HL-60 (cell line): ENCODE data around the gene KANSL1.

Experiments
- GABPA ChIP-seq: IDR thresholded peaks from 2 replicates; pipeline ENCODE4 v1.6.1; 2012; ENCODE audit warnings: low read depth
- POLR2AphosphoS5 ChIP-seq: IDR thresholded peaks from 2 replicates; pipeline ENCODE4 v1.6.1; 2012; ENCODE audit warnings: low read depth
- SPI1 ChIP-seq: IDR thresholded peaks from 2 replicates; pipeline ENCODE4 v1.6.1; 2012; ENCODE audit warnings: low read depth, mild to moderate bottlenecking, borderline replicate concordance
- TF ChIP-seq, protein P1 (sequence below): IDR thresholded peaks from one replicate; pipeline ENCODE4 v1.5.1; 2011; ENCODE audit warnings: low read length, control low read depth, inconsistent platforms; ENCODE audit not compliant: insufficient read depth

DNA sequence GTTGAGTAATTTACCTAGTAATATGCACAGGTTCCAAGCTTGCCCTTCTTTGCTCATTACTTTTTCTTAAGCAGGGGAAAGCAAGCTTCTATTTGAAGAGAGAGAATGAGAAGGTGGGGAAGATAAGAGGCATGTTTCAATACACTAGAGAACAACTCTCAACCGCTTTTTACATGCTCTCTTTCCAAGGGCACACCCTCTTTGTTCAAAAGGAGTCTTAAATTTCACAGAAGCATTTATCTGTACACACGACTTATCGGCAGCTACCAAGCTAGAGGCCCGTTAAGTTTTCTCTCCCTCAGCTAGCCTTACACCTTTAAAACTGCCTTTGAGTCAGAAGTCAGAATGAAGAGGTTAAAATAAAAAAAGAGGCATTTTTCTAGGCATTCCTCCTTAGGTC, 114.6 kb downstream of the KANSL1 start:
- TF ChIP-seq, protein P1, sequence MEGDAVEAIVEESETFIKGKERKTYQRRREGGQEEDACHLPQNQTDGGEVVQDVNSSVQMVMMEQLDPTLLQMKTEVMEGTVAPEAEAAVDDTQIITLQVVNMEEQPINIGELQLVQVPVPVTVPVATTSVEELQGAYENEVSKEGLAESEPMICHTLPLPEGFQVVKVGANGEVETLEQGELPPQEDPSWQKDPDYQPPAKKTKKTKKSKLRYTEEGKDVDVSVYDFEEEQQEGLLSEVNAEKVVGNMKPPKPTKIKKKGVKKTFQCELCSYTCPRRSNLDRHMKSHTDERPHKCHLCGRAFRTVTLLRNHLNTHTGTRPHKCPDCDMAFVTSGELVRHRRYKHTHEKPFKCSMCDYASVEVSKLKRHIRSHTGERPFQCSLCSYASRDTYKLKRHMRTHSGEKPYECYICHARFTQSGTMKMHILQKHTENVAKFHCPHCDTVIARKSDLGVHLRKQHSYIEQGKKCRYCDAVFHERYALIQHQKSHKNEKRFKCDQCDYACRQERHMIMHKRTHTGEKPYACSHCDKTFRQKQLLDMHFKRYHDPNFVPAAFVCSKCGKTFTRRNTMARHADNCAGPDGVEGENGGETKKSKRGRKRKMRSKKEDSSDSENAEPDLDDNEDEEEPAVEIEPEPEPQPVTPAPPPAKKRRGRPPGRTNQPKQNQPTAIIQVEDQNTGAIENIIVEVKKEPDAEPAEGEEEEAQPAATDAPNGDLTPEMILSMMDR, result no peak
- TF ChIP-seq GABPA (no peak), POLR2AphosphoS5 (no peak), SPI1 (no peak)
